Stimulated activated CD8-positive, alpha-beta memory T cell treated with anti-CD3 and anti-CD28 coated beads, Interleukin-12 subunit alpha, Interleukin-12 subunit beta, amount 100 ng/mL, for 1 hour (primary cell): Measurements from ENCODE around the gene FBXO36.
"Not testable (repeated sequence)": the region's sequence is repeated elsewhere in the genome, so short reads cannot be mapped to it uniquely, and the experiment has no call there.

ENCODE experiments used
- DNase-seq: peaks from one replicate; pipeline ENCODE4 v3.0.0-alpha.2; 2020; ENCODE audit warnings: low read depth

FBXO36 gene, protein sequence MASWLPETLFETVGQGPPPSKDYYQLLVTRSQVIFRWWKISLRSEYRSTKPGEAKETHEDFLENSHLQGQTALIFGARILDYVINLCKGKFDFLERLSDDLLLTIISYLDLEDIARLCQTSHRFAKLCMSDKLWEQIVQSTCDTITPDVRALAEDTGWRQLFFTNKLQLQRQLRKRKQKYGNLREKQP

DNA sequence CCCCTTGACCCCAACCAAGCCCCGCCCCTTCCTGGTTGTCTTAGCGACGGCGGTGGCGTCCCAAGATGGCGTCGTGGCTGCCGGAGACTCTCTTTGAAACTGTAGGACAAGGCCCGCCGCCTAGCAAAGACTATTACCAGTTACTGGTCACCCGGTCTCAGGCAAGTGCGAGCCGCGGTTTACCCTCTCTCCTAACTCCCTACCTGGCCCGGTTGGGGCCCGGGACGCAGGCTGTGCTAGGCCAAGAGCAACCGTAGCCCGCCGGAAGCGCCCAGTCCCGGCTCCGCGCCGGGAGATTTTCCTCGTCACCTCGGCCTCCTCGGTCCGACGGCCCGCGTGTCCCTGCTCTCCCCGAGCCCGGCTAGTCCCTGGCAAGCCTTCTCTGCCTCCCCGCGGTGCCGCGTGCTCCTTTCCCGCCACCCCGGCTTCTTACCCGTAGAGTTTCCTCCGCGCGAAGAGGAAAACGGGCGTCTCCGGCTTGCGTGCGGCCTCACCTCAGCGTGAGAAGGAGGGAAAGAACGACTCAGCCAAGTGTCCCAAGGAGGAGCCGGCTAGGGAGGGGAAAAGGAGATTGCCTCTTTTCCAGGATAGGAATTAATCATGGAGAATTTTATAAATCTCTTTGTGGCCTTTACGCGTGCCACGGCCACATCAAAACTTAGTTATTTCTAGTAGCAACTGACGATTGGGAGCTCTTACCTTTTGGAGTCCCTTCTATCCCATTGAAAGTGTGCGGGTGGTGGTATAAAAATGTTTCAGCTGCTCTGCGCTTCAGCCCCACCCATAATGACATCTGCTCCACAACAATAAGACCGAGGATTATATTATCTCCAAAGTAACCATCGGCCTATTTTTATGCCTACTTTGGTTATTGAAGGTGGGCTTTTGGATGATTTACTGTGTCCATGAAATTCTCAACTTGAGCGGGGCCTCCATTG, at the start of gene FBXO36:
TSS of gene FBXO36 (plus strand) at position 55 of the 938 bp plus-strand sequence. CDS start at position 66, 11 bp downstream.
- DNase-seq, result peak; percentile 81

DNA sequence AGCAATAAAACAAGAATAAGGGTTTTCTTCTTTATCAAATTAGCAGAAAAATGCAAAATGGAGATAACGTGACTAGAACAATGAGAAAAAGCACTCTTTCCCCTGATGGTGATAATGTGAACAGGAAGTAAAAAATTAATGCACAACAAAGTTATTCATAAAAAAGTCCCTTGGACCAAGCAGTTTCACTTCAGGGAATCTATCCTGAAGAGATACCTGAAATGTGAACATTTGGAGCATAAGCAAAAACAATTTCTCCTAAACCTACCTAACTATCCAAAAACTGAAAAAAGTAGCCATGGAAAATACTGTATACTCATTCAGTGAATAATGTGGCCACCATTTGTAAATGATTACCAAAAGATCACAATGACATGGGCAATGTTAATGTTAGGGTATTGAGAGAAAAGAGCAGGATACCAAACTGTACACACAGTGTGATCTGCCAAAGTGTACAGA, 49.2 kb upstream of the FBXO36 start:
- no peak for DNase-seq

DNA sequence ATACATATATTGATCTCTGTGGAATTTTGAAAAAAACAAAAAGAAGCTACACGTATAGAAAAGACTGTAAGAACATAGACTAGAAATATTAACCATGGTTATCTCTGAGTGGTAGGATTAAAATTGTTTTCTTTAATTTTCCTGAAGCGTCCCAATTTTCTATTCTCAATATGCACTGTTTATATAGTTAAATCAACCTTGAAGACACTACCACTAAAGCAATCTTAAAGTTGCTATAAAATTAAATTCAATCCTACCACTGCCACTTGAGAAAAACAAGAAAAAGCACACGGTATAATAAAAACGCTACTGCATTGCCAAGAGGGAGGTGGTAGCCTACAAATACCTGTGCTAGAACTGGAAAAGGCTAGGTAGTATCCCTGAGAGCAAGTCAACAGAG, 47.7 kb upstream of the FBXO36 start:
- DNase-seq, result no peak

DNA sequence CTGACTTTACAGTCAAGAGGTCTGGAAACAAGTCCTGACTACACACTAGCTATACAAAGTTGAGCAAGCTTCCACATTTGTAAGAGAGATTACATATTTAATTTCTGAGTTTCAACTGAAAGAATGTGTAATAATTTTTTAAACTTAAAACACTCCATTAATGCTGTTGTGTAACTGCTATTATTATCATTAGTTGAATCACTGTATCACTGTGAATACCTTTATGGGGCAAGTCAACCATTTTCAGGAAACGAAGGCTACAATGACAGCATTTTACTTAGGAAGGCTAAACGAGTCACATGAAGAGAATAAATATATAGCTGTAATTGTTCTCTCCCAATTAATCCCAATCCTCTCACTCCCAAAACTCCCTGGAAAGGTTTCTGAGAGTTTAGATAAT, 46.8 kb upstream of the FBXO36 start:
- DNase-seq, result no peak

DNA sequence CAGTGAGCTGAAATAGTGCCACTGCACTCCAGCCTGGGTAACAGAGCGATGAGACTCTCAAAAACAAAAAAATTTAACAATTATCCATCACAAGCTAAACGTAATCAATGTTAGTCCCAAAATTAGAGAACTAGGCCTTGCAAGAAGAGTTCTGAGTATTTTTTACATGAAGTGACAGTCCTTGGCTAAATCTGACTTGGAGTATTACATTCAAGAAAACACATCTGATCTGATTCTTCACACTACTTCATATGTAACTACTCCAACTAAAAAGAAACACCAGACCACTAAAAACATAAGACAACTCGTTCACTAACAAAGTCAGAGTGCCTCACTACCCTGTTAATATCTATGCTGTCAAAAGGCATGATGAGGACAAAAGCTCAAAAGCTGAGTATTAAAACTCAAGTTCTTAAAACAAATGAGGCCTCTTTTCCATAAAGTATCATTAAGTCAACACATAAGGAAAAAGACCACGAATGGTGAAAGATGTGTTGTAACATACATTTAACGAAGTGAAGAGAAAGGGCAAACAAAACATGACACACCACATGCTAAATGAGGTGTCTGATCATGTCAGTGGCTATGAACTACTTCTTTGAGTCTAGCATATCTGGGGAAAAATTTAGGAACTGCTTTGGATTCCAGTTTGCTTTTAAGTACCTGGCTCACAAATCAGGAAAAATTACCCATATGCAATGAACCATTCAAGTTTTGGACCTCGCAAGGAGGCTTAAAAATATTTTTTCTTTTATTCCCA, 42.9 kb upstream of the FBXO36 start:
- no peak for DNase-seq

DNA sequence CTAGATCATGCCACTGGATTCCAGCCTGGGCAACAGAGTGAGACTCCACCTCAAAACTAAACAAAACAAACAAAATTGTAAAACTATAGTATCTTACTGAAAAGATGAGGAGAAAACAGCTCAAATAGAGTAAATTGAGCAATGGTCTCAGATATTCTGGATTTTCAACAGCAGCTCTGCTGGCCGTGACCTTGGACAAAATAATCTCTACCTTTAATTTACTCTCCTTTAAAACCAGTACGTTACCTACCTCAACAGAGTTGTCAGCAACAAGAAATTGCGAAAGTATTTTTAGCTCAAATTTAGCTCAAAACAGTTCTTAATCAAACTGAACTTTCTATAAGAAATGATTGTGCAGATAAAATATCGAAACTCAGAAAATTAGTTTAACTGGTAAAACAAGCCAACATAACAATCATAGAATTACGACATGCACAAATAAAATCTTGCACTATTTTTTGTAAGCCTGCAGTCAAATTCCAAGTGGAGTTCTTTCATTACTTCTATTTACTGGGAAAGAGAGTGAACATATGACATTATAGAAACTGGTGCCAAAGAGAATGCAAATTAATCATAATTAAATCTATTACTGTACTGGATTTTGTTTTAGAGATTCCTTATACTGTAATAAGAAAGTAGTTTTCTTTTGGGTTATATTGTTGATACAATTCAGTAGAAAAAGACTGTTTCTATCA, 41.3 kb upstream of the FBXO36 start:
- no peak for DNase-seq

DNA sequence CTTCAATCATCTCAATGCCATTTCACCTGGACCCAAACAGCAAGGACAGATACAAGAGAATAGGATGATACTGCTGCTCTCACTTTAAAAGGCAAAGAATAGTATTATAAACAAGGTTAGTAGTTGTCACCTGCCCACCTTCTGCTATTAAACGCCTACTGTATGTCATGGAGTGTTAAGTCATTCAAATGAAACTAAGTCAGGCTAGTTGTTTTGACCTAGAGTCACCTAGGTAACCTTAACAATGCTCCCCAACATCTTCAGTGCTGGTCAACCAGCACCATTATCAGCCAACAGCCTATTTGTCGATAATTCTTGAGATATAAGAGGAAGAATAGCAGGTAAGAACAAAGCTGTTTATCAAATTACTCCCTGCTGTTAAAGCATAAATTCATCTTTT, 39.7 kb upstream of the FBXO36 start:
- no peak for DNase-seq

DNA sequence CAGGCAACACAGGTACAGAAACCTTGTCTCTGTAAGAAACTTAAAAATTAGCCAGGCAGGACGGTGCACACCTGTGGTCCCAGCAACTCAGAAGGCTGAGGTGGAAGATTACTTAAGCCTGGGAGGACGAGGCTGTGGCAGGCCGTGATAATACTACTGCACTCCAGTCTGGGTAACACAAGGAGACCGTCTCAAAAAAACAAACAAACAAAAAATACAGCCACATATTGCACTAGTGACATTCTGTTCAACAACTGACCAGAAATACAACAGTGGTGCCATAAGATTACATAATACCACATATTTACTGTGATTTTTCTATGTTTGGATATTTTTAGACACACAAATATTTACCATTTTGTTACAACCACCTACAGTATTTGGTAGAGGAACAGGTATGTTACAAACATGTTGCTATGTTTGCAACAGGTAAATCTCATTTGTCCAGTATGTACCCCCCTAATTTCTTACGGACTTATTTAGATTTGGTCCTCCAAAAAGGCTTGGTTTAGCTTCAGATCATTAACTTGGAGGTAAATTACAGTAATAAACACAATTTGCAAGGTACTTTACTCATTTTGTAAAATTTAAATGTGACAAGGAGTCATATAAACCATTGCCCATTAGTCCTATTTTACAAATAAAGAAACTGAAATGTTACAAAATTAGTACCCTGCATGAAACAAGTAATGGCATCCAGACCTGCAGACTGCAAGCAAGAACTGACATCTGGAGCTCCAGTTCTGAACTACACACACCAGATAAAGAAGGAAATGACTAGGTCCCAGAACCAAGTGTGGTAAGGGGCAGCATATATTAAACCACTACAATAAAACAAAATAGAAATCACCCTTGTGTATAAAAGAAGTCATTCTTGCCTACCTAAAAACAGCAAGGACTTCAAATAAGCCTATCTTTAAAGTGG, 37.3 kb upstream of the FBXO36 start:
- no peak for DNase-seq

DNA sequence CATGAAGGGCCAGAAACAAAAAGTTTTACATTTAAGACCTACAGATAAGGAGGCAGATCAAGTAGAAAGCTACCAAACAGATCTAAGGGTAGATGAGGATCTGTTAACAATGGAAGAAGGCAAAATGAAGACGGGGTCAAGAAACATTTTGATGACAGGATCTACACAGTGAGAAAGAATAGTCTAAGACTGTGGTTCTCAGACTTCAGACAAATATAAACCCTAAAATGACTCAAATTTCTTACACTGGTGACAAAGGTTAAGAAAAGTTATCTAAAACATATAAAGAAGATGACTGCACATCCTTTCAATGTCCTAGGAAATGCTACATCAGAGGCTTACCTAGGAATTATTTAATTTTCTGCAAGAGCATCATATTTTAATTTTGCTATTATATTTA, 34.9 kb upstream of the FBXO36 start:
- DNase-seq, result no peak

DNA sequence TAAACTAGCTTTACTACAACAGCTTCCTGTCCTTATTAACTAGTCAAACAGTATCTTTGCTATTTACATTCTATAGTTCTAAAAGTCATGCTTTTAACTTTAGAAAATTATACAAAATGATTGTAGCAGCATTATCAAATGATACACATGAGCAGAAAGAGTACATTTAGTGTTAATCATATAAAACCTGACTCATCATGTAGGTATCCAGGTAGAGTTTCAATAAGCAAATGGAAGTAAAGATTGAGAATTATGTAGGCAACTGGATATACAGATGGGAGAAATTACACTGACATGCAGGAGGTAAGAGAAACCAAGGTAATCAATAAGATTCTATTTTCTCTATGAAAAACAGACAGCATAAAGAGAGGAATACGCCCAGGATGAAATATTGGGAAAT, 34.3 kb upstream of the FBXO36 start:
- no peak for DNase-seq

DNA sequence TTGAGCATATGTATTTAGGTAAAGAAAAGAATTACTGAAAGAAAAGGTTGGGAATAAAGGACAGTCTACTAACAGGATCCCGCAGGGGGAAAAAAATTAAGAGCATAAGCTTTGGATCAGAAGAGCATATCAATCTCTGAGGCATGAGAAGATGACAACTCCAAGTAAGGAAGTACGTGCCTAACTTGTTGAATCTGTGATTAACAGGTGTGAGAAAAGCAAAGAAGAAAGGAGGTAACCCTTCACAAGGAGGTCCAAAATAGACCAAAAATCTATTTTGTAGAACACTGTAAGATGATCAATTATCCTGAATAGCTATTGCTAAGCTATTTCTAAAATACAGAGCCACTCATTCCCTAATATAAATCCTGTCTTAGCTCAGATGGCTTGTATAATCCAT, 33.3 kb upstream of the FBXO36 start:
- no peak for DNase-seq

DNA sequence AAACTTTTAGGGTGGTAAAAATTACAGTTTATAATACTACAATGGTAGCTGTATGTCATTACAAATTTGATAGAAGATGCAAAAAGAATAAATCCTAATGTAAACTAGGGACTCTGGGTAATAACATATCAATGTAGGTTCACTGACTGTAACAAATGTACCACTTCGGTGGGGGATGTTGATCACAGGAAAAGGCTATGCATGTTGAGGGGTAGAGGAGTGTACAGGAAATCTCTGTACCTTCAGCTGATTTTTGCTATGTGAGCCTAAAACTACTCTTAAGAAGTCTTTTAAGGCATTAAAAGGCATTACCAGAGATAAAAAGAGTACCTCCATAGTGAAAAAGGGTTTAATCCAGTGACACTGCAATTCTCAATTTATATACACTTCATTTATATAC, 25.4 kb upstream of the FBXO36 start:
- no peak for DNase-seq

DNA sequence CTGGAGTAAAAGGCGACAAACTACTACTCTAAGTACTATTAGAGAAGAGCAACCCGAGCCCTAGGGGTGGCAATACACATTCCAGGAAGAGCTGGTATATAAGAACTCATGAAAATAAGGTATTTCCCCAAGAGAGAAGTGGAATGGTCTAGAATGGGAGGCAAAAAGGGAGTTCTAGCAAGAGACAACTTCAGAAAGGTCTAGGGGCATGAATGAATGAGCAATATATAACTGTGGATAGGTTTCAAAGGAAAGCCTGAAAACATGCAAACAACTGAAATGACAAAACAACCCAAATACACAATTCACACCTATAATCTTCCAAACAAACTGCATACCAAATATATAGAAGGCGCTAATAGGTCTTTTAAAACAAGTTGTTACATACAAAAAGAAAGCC, 22.7 kb upstream of the FBXO36 start:
- DNase-seq, result no peak

DNA sequence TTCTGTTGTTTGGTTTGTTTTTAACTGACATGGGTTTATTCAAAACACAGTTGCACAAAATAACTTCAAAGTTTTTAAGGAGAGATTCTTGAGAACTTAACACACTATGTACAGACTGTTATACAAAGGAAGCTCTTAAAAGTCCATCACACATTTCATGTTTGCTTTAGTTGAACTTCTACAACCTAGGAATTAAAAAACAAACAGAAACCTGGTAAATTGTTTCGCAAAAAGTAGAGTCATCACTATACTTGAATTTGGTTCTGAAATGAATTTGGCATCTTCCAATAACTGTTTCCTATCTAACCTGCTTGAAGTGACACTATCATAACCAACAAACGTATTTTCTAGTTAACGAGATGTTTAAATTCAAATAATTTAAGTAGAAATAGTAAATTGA, 22.3 kb upstream of the FBXO36 start:
- DNase-seq, result no peak

DNA sequence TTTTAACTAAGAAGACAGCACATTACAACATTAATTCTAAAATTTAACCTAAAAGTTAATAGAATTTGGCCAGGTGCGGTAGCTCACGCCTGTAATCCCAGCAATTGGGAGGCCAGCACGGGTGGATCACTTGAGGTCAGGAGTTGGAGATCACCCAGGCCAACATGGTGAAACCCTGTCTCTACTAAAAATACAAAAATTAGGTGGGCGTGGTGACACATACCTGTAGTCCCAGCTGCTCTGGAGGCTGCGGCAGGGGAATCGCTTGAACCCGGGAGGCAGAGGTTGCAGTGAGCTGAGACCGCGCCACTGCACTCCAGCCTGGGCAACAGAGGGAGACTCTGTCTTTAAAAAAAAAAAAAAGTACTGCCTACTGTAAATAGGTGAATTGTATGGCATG, 21.8 kb upstream of the FBXO36 start:
- DNase-seq, result not testable (repeated sequence)

DNA sequence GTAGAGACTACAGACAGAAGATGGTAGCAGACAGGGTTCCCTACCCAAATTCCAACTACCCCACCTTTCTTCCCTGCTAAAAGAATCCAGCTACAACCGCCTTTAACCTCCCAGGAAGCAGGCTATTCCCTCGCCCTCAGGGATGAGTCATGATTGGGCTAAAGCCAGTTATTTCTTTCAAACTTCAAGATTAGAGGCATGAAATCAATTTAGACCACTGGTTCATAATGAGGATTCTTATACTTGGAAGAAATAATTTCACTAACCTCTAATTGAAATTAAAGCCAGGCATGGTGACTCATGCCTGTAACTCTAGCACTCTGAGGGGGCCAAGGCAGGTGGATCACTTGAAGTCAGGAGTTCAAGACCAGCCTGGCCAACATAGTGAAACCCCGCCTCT, 20.5 kb upstream of the FBXO36 start:
- DNase-seq, result no peak

DNA sequence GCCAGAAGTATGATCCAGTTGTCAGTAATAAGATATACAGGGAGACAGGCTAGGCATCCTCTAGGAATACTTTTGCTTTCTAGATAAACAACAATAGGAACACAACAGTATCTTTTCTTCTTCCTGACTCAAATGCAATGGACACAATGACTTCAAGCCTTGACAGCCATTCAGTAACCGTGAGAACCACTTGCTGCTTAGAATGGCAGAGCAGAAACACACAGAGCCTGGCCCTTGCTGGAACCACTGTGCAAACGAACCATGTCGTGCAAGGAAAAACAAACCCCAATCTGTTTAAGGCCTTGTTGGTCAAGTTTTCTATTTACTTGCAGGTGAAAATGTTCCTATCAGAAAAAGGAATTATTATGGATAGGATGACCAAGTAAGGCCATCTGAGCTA, 19.3 kb upstream of the FBXO36 start:
- no peak for DNase-seq

DNA sequence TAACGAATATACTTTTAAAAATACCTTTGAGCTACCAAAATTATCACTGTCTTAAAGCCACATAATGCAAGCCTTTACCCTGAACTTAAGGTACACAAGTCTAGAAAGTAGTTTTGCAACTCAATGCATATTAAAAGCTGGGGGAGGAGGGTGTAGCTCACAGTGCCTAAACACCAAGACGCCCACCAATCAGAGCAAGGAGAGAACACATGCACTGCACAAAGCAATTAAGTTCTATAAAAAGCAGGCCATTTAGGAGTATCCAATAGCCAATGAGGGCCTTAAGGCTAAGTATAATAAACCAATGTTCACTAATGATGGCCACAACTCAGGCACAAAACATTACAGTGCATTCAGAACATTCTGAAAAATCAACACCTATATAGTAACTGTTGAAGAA, 16.7 kb upstream of the FBXO36 start:
- no peak for DNase-seq

DNA sequence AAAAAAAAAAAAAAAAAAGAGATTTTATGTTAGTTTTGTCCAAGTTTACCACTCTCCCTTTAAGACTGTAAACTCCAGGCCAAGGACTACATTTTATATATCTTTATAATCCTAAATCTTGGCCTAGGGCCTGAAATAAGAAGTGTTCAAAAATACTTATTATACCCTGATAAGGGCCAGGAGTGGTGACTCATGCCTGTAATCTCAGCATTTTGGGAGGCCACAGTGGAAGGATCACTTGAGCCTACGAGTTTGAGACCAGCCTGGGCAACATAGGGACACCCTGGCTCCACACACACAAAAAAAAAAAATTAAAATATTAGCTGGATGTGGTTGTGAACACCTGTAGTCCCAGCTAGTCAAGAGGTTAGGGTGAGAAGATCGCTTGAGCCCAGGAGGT, 13.2 kb upstream of the FBXO36 start:
- DNase-seq, result no peak

DNA sequence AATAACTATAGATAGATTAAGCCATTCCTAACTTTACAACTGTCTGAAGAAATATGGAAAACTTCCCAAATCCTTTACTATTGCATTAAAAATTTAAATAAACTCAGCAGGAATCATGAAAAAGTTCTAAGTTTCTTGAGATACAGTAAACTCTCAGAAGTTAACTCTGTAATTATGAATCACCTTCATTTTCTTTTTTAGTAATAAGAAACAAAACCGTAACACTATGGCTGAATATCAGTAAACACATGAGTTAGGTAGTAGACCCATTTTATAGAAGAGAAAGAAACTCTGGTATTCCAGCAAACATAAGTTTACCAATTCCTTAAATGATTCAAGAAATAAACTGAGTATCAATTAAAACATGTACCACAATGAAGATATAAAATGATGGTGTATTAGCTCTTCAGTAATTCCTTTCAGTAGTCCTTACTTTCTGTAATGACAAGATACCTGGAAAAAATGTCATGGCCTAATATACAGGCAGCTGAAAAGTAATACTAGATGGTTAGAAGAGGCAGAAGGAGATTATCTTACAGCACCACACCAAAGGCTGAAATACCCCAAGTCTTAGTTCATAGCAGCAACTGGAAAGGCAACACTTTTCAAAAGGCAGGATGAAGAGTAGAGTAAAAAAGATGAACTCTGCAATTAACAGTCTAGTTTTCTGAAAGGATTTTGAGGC, 12.0 kb upstream of the FBXO36 start:
- DNase-seq, result no peak
